ENCODE measurements around the gene TMPRSS11B. TPM values are rescaled to one million over a fixed set of nuclear protein-coding genes. Genes with fewer than 3 reads are reported as not detected.

Gene TMPRSS11B
- total RNA-seq, 1 experiment from 2014 or later = not detected

DNA sequence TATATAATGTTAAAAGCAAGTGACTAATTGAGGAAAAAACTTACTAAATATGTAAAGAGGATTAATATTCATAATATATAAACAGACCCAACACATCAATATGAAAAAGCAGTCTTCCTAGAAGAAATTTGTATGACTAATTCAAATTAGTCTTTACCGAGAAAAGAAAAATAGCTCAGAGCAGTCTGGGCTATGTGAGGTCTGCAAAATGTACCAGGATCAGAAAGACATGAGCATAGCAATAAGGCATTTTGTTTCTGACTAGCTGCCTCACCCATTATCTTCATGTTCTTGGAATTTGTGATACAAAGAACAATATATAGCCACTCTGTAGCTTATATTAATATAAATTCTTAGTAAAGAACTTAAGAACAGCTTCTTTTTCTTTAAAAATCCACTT, 13.7 kb upstream of the TMPRSS11B start (continued):
- TF ChIP-seq, protein P1, sequence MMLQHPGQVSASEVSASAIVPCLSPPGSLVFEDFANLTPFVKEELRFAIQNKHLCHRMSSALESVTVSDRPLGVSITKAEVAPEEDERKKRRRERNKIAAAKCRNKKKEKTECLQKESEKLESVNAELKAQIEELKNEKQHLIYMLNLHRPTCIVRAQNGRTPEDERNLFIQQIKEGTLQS (IDR thresholded peaks at IDR 0.05) = no peak
- TF ChIP-seq JUND (IDR thresholded peaks at IDR 0.05) (no peak), EZH2phosphoT487 (IDR thresholded peaks at IDR 0.05; ENCODE audit: borderline replicate concordance) (no peak)

DNA sequence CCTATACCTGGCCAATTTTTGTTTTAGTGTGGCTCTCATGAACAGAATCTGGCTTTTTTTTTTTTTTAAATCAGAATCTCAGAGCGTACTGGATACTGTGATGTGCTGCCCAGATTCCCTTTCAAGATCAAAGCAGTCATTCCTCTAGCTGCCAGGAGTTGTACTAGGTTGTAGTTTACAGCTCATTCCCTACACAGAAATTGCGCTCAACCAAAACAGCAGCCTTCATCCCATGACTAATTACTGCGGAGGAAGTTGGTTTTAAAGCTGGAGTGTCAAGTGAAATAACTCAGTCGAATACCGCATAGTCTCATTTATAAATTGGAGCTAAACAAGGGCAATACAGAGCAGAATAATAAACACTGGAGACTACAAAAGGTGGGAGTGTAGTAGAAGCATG, 12.2 kb upstream of the TMPRSS11B start:
- H3K9me2 ChIP-seq (ENCODE audit: insufficient read depth) = no peaks in the 10 kb centered on the region
- no peaks in the 10 kb centered on the region for H3K9me3 ChIP-seq (ENCODE audit: control insufficient read depth in 1 of 2, insufficient read depth in 1 of 2, low read depth in 1 of 2, low read length in 2 of 2)
- DNase-seq (ENCODE audit: low read depth, low spot score) (no peak), ATAC-seq (no peak)
- no peak overlapping the region for H2AFZ ChIP-seq (ENCODE audit: low read depth, low read length, poor library complexity, severe bottlenecking)
- H3K79me2 ChIP-seq (ENCODE audit: insufficient read depth, low read length) = no peaks in the 10 kb centered on the region
- no peaks in the 10 kb centered on the region for H3K36me3 ChIP-seq (ENCODE audit: control insufficient read depth in 1 of 2, insufficient read depth in 2 of 2, low read length in 2 of 2)
- TF ChIP-seq ZNF274 (IDR thresholded peaks at IDR 0.05; ENCODE audit: low read depth, low read length) = no peak
- TF ChIP-seq, protein P2, sequence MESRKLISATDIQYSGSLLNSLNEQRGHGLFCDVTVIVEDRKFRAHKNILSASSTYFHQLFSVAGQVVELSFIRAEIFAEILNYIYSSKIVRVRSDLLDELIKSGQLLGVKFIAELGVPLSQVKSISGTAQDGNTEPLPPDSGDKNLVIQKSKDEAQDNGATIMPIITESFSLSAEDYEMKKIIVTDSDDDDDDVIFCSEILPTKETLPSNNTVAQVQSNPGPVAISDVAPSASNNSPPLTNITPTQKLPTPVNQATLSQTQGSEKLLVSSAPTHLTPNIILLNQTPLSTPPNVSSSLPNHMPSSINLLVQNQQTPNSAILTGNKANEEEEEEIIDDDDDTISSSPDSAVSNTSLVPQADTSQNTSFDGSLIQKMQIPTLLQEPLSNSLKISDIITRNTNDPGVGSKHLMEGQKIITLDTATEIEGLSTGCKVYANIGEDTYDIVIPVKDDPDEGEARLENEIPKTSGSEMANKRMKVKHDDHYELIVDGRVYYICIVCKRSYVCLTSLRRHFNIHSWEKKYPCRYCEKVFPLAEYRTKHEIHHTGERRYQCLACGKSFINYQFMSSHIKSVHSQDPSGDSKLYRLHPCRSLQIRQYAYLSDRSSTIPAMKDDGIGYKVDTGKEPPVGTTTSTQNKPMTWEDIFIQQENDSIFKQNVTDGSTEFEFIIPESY (IDR thresholded peaks at IDR 0.05; ENCODE audit: extremely low read depth, insufficient replicate concordance, low read length) = no peak
- no peak for TF ChIP-seq POLR2AphosphoS5 (IDR thresholded peaks at IDR 0.05; ENCODE audit: low read depth, low read length)
- no peak for TF ChIP-seq RAD21 (IDR thresholded peaks at IDR 0.05; ENCODE audit: low read depth)
- TF ChIP-seq, protein P3, sequence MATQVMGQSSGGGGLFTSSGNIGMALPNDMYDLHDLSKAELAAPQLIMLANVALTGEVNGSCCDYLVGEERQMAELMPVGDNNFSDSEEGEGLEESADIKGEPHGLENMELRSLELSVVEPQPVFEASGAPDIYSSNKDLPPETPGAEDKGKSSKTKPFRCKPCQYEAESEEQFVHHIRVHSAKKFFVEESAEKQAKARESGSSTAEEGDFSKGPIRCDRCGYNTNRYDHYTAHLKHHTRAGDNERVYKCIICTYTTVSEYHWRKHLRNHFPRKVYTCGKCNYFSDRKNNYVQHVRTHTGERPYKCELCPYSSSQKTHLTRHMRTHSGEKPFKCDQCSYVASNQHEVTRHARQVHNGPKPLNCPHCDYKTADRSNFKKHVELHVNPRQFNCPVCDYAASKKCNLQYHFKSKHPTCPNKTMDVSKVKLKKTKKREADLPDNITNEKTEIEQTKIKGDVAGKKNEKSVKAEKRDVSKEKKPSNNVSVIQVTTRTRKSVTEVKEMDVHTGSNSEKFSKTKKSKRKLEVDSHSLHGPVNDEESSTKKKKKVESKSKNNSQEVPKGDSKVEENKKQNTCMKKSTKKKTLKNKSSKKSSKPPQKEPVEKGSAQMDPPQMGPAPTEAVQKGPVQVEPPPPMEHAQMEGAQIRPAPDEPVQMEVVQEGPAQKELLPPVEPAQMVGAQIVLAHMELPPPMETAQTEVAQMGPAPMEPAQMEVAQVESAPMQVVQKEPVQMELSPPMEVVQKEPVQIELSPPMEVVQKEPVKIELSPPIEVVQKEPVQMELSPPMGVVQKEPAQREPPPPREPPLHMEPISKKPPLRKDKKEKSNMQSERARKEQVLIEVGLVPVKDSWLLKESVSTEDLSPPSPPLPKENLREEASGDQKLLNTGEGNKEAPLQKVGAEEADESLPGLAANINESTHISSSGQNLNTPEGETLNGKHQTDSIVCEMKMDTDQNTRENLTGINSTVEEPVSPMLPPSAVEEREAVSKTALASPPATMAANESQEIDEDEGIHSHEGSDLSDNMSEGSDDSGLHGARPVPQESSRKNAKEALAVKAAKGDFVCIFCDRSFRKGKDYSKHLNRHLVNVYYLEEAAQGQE (IDR thresholded peaks at IDR 0.05; ENCODE audit: low read depth) = no peak
- no peak for TF ChIP-seq ELF1 (IDR thresholded peaks at IDR 0.05; ENCODE audit: borderline replicate concordance, low read depth)
- no peak for TF ChIP-seq CEBPB (IDR thresholded peaks at IDR 0.05; ENCODE audit: low read depth)
- TF ChIP-seq YY1 (IDR thresholded peaks at IDR 0.05; ENCODE audit: extremely low read depth, insufficient replicate concordance, low read depth, low read length) = no peak
- no peak for TF ChIP-seq SRF (IDR thresholded peaks at IDR 0.05; ENCODE audit: low read depth)
- no peak for TF ChIP-seq TCF7L2 (IDR thresholded peaks at IDR 0.05; ENCODE audit: borderline replicate concordance, extremely low read depth, insufficient read depth, insufficient read length)
- no peak for TF ChIP-seq EZH2 (IDR thresholded peaks at IDR 0.05)
- CTCF ChIA-PET = interaction anchor here (1.0 kb wide), 1 partner anchor 14 kb away, joined by 3 read pairs; no protein-coding TSS in a partner anchor
- no peak overlapping the region for H3K4me2 ChIP-seq (ENCODE audit: low read length)
- H3K4me1 ChIP-seq (ENCODE audit: control insufficient read depth in 1 of 2, insufficient read depth in 2 of 2, low read length in 2 of 2) = no peaks in the 10 kb centered on the region
- H3K27ac ChIP-seq (ENCODE audit: low read depth, low read length) = no peak overlapping the region
- no TSS peak for BruUV-seq (replicated peaks)
- H3K27me3 ChIP-seq (ENCODE audit: insufficient read depth, low read length) = no peaks in the 10 kb centered on the region
- POLR2A ChIA-PET = no interaction called here
- RAD21 ChIA-PET (ENCODE audit: low non-redundant PET in 1 of 2, low total read pairs in 2 of 2, uncharacterized antibody in 2 of 2, unreplicated experiment in 2 of 2) = no interaction called here
- no peak overlapping the region for H3K9ac ChIP-seq (ENCODE audit: low read length)
- intact Hi-C loops (cut with micrococcal nuclease) = no loop called here
- H3K4me3 ChIP-seq (replicated peaks in 1 of 2; ENCODE audit: low read depth in 1 of 2, low read length in 2 of 2) = no peak overlapping the region
- H4K20me1 ChIP-seq (ENCODE audit: insufficient read depth) = no peaks in the 10 kb centered on the region
